WTC11 (cell line): ENCODE measurements around the gene LRP10. TPM values are rescaled to one million over a fixed set of nuclear protein-coding genes. Genes with fewer than 3 reads are reported as not detected.

Experiments
- ATF6 ChIP-seq: sonication (generic); formaldehyde crosslinking; IDR thresholded peaks from 2 replicates; pipeline ENCODE4 v1.8.1; 2023; ENCODE audit warnings: mild to moderate bottlenecking, missing genetic modification reagents
- ESRRA ChIP-seq: sonication (generic); formaldehyde crosslinking; IDR thresholded peaks from 2 replicates; pipeline ENCODE4 v1.8.1; 2022; ENCODE audit warnings: mild to moderate bottlenecking, missing genetic modification reagents, borderline replicate concordance
- FOXP1 ChIP-seq: sonication (generic); formaldehyde crosslinking; IDR thresholded peaks from 2 replicates; pipeline ENCODE4 v1.8.0; 2022; ENCODE audit warnings: missing genetic modification reagents, mild to moderate bottlenecking, moderate library complexity, borderline replicate concordance
- GABPB1 ChIP-seq: sonication (generic); formaldehyde crosslinking; IDR thresholded peaks from 2 replicates; pipeline ENCODE4 v1.8.1; 2023; ENCODE audit warnings: mild to moderate bottlenecking, missing genetic modification reagents
- JAZF1 ChIP-seq: fragments of 250-450 bp; sonication (Bioruptor Pico); IDR thresholded peaks from 2 replicates; pipeline ENCODE4 v1.9.0; 2021; ENCODE audit warnings: moderate library complexity, mild to moderate bottlenecking, inconsistent platforms
- KAT7 ChIP-seq: sonication (generic); formaldehyde crosslinking; IDR thresholded peaks from 2 replicates; pipeline ENCODE4 v1.8.1; 2023; ENCODE audit warnings: missing genetic modification reagents, mild to moderate bottlenecking, borderline replicate concordance
- NR3C1 ChIP-seq: sonication (generic); formaldehyde crosslinking; conservative IDR thresholded peaks from 2 replicates; pipeline ENCODE4 v1.8.1; 2023; ENCODE audit warnings: low read depth, mild to moderate bottlenecking, missing genetic modification reagents
- OVOL2 ChIP-seq: fragments of 250-450 bp; sonication (Bioruptor Pico); IDR thresholded peaks from 2 replicates; pipeline ENCODE4 v1.9.0; 2021; ENCODE audit warnings: mild to moderate bottlenecking, borderline replicate concordance
- PREB ChIP-seq: sonication (generic); formaldehyde crosslinking; IDR thresholded peaks from 2 replicates; pipeline ENCODE4 v1.8.1; 2022; ENCODE audit warnings: mild to moderate bottlenecking, missing genetic modification reagents, moderate library complexity, borderline replicate concordance
- RELA ChIP-seq: sonication (generic); formaldehyde crosslinking; IDR thresholded peaks from 2 replicates; pipeline ENCODE4 v1.8.1; 2022; ENCODE audit warnings: missing genetic modification reagents, mild to moderate bottlenecking, borderline replicate concordance
- SOX15 ChIP-seq: fragments of 250-450 bp; sonication (Bioruptor Pico); IDR thresholded peaks from 2 replicates; pipeline ENCODE4 v1.9.0; 2021; ENCODE audit warnings: mild to moderate bottlenecking
- TCF7 ChIP-seq: sonication (generic); formaldehyde crosslinking; IDR thresholded peaks from 2 replicates; pipeline ENCODE4 v1.8.0; 2022; ENCODE audit warnings: mild to moderate bottlenecking, low read depth, missing genetic modification reagents, moderate library complexity
- TEAD4 ChIP-seq: sonication (generic); formaldehyde crosslinking; IDR thresholded peaks from 2 replicates; pipeline ENCODE4 v1.8.0; 2022; ENCODE audit warnings: mild to moderate bottlenecking, missing genetic modification reagents
- TP53 ChIP-seq: sonication (generic); formaldehyde crosslinking; IDR thresholded peaks from 2 replicates; pipeline ENCODE4 v1.8.1; 2023; ENCODE audit warnings: mild to moderate bottlenecking, missing genetic modification reagents
- ZBTB43 ChIP-seq: sonication (generic); formaldehyde crosslinking; IDR thresholded peaks from 2 replicates; pipeline ENCODE4 v1.8.1; 2023; ENCODE audit warnings: mild to moderate bottlenecking, missing genetic modification reagents
- ZNF121 ChIP-seq: sonication (generic); formaldehyde crosslinking; IDR thresholded peaks from 2 replicates; pipeline ENCODE4 v1.8.0; 2023; ENCODE audit warnings: missing genetic modification reagents
- ZNF232 ChIP-seq: sonication (generic); formaldehyde crosslinking; IDR thresholded peaks from 2 replicates; pipeline ENCODE4 v1.8.0; 2022; ENCODE audit warnings: mild to moderate bottlenecking, missing genetic modification reagents
- ZNF416 ChIP-seq: fragments of 250-450 bp; sonication (Bioruptor Pico); IDR thresholded peaks from 2 replicates; pipeline ENCODE4 v1.9.0; 2021; ENCODE audit warnings: mild to moderate bottlenecking, inconsistent platforms
- ZNF512 ChIP-seq: sonication (generic); formaldehyde crosslinking; IDR thresholded peaks from 2 replicates; pipeline ENCODE4 v1.8.1; 2022; ENCODE audit warnings: missing genetic modification reagents, borderline replicate concordance
- ZNF671 ChIP-seq: fragments of 250-450 bp; sonication (Bioruptor Pico); IDR thresholded peaks from 2 replicates; pipeline ENCODE4 v1.8.0; 2021; ENCODE audit warnings: mild to moderate bottlenecking
- total RNA-seq: library from RNA; stranded (reverse); gene quantifications from 3 replicates; pipeline ENCODE4 v1.2.3, GENCODE V29; 2021
- TF ChIP-seq, protein P1 (sequence below): sonication (generic); formaldehyde crosslinking; IDR thresholded peaks from 2 replicates; pipeline ENCODE4 v1.8.1; 2022; ENCODE audit warnings: low read depth, missing genetic modification reagents, borderline replicate concordance
- TF ChIP-seq, protein P2 (sequence below): sonication (generic); formaldehyde crosslinking; IDR thresholded peaks from 2 replicates; pipeline ENCODE4 v1.8.1; 2023; ENCODE audit warnings: mild to moderate bottlenecking, moderate library complexity, missing genetic modification reagents
- TF ChIP-seq, protein P3 (sequence below): fragments of 200-600 bp; IDR thresholded peaks from 2 replicates; pipeline ENCODE4 v1.8.0; 2022; ENCODE audit warnings: antibody characterized with exemption
- TF ChIP-seq, protein P4 (sequence below): sonication (generic); formaldehyde crosslinking; IDR thresholded peaks from 2 replicates; pipeline ENCODE4 v1.8.0; 2022; ENCODE audit warnings: mild to moderate bottlenecking, missing genetic modification reagents

The LRP10 gene
- total RNA-seq, 1 experiment from 2014 or later = 24.0 TPM

DNA sequence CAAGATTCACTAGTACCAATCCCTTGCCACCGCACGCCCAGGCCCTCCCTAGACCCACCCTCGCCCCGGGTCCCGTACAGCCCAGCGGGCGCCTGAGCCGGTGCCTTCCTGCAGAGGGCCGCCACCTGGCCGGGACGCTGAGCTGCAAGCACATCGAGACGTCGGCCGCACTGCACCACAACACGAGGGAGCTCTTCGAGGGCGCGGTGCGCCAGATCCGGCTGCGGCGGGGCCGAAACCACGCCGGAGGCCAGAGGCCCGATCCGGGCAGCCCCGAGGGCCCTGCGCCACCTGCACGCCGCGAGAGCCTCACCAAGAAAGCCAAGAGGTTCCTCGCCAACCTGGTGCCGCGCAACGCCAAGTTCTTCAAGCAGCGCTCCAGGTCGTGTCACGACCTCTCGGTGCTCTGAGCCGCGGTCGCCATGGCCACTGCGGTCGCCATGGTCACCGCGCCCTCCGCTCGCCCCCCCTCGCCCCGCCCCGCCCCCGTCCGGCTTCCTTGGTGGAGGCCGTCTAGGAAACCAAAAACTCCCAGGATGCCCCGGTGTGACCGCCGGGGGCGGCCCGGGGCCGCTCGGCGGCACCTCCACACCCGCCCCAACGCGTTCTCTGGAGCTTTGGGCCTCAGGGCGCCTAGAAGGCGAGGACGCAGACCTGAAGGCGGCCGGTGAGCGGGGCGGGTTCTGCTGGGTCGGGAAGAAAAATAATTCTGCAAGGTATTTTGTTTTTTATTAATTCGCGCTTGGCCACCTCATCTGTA, 15.1 kb downstream of the LRP10 start (continued):
- TF ChIP-seq, protein P1, sequence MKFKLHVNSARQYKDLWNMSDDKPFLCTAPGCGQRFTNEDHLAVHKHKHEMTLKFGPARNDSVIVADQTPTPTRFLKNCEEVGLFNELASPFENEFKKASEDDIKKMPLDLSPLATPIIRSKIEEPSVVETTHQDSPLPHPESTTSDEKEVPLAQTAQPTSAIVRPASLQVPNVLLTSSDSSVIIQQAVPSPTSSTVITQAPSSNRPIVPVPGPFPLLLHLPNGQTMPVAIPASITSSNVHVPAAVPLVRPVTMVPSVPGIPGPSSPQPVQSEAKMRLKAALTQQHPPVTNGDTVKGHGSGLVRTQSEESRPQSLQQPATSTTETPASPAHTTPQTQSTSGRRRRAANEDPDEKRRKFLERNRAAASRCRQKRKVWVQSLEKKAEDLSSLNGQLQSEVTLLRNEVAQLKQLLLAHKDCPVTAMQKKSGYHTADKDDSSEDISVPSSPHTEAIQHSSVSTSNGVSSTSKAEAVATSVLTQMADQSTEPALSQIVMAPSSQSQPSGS (CRISPR knock-in tag) = peak; percentile 84; the same call in 1 of the 2 replicates
- TF ChIP-seq ATF6 (CRISPR knock-in tag) (no peak; the same call in 1 of the 2 replicates), ZNF671 (CRISPR knock-in tag) (no peak), FOXP1 (CRISPR knock-in tag) (peak; percentile 98), PREB (CRISPR knock-in tag) (0 out of 2 replicates have a peak, but pooled peaks have one; percentile 60), GABPB1 (no peak), ZNF121 (CRISPR knock-in tag) (no peak), ESRRA (CRISPR knock-in tag) (peak; percentile 92; the same call in 1 of the 2 replicates), ZBTB43 (CRISPR knock-in tag) (peak; percentile 98), KAT7 (peak; percentile 88), NR3C1 (no peak), TP53 (CRISPR knock-in tag) (peak; percentile 93), TEAD4 (CRISPR knock-in tag) (no peak), ZNF512 (CRISPR knock-in tag) (peak; percentile 76; the same call in 1 of the 2 replicates), ZNF232 (CRISPR knock-in tag) (peak; percentile 91), RELA (peak; percentile 89; the same call in 1 of the 2 replicates), ZNF416 (0 out of 2 replicates have a peak, but pooled peaks have one; percentile 42), JAZF1 (CRISPR knock-in tag) (no peak), OVOL2 (CRISPR knock-in tag) (no peak), TCF7 (peak; percentile 81; the same call in 1 of the 2 replicates), SOX15 (CRISPR knock-in tag) (no peak)
- TF ChIP-seq, protein P2, sequence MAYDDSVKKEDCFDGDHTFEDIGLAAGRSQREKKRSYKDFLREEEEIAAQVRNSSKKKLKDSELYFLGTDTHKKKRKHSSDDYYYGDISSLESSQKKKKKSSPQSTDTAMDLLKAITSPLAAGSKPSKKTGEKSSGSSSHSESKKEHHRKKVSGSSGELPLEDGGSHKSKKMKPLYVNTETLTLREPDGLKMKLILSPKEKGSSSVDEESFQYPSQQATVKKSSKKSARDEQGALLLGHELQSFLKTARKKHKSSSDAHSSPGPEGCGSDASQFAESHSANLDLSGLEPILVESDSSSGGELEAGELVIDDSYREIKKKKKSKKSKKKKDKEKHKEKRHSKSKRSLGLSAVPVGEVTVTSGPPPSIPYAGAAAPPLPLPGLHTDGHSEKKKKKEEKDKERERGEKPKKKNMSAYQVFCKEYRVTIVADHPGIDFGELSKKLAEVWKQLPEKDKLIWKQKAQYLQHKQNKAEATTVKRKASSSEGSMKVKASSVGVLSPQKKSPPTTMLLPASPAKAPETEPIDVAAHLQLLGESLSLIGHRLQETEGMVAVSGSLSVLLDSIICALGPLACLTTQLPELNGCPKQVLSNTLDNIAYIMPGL = peak; percentile 89
- TF ChIP-seq, protein P3, sequence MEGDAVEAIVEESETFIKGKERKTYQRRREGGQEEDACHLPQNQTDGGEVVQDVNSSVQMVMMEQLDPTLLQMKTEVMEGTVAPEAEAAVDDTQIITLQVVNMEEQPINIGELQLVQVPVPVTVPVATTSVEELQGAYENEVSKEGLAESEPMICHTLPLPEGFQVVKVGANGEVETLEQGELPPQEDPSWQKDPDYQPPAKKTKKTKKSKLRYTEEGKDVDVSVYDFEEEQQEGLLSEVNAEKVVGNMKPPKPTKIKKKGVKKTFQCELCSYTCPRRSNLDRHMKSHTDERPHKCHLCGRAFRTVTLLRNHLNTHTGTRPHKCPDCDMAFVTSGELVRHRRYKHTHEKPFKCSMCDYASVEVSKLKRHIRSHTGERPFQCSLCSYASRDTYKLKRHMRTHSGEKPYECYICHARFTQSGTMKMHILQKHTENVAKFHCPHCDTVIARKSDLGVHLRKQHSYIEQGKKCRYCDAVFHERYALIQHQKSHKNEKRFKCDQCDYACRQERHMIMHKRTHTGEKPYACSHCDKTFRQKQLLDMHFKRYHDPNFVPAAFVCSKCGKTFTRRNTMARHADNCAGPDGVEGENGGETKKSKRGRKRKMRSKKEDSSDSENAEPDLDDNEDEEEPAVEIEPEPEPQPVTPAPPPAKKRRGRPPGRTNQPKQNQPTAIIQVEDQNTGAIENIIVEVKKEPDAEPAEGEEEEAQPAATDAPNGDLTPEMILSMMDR = no peak
- TF ChIP-seq, protein P4, sequence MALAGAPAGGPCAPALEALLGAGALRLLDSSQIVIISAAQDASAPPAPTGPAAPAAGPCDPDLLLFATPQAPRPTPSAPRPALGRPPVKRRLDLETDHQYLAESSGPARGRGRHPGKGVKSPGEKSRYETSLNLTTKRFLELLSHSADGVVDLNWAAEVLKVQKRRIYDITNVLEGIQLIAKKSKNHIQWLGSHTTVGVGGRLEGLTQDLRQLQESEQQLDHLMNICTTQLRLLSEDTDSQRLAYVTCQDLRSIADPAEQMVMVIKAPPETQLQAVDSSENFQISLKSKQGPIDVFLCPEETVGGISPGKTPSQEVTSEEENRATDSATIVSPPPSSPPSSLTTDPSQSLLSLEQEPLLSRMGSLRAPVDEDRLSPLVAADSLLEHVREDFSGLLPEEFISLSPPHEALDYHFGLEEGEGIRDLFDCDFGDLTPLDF (CRISPR knock-in tag) = peak; percentile 87
